ENCODE data around the gene POLRMT. TPM values are rescaled to one million over a fixed set of nuclear protein-coding genes. Genes with fewer than 3 reads are reported as not detected.

Gene POLRMT
- total RNA-seq, 1 experiment from 2014 or later, result 86.9 TPM

DNA sequence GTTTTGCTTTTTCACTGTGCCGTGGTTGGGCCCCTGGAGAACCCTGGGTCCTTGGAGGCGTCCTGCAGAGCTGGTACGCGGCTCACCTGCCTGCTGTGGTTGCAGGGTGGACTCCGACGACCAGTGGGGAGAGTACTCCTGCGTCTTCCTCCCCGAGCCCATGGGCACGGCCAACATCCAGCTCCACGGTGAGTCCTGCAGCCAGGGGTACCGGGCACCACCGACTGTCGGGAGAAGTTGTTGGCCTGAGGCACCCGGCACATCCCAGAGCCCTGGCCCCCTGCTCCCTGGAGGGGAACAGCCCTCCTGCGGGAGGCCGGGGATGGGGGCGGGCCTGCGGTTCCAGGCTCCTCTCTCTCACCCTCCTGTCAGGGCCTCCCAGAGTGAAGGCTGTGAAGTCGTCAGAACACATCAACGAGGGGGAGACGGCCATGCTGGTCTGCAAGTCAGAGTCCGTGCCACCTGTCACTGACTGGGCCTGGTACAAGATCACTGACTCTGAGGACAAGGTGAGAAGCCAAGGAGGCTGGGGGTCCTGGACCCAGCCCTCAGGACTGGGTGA lies 53.0 kb downstream of the POLRMT start:
- no peak for DNase-seq (ENCODE audit: low read depth)

GRCh38 chr19:579842-580155 lies 53.5 kb downstream of the POLRMT start:
- no peak for DNase-seq (ENCODE audit: low read depth)

DNA sequence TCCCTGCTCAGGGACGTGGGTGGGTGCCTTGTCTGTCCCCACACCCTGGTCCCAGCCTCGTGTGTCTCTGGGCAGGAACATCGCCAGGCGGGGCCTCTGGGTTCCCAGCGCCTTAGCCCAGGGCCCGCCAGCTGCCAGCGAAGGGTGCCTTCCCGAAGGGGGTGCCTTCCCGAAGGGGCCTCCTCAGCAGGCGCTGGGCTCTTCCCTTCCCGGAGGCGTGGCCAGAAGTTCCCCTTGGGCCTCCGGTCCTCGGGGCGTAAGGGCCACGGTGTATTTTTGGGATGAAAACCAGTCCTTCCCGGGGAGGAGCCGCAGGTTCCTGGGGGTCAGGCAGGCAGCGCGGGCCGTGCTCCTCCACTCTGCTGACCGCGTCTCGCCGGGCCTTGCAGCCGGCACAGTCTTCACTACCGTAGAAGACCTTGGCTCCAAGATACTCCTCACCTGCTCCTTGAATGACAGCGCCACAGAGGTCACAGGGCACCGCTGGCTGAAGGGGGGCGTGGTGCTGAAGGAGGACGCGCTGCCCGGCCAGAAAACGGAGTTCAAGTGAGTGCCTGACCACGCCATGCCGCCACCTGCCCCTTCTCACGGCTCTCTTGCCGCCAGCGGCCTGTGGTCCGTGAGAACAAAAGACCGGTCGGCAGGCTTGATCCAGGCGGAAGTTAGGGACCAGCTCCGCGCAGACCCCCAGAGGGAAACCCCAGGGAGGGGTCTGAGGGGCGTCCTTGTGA lies 54.1 kb downstream of the POLRMT start:
- DNase-seq (ENCODE audit: low read depth), result no peak

- DNase-seq (ENCODE audit: low read depth), result no peak
Measured at GRCh38 chr19:577439-578392, 55.6 kb downstream of the POLRMT start.

GRCh38 chr19:576768-577438 lies 56.4 kb downstream of the POLRMT start:
- DNase-seq (ENCODE audit: low read depth), result no peak

DNA sequence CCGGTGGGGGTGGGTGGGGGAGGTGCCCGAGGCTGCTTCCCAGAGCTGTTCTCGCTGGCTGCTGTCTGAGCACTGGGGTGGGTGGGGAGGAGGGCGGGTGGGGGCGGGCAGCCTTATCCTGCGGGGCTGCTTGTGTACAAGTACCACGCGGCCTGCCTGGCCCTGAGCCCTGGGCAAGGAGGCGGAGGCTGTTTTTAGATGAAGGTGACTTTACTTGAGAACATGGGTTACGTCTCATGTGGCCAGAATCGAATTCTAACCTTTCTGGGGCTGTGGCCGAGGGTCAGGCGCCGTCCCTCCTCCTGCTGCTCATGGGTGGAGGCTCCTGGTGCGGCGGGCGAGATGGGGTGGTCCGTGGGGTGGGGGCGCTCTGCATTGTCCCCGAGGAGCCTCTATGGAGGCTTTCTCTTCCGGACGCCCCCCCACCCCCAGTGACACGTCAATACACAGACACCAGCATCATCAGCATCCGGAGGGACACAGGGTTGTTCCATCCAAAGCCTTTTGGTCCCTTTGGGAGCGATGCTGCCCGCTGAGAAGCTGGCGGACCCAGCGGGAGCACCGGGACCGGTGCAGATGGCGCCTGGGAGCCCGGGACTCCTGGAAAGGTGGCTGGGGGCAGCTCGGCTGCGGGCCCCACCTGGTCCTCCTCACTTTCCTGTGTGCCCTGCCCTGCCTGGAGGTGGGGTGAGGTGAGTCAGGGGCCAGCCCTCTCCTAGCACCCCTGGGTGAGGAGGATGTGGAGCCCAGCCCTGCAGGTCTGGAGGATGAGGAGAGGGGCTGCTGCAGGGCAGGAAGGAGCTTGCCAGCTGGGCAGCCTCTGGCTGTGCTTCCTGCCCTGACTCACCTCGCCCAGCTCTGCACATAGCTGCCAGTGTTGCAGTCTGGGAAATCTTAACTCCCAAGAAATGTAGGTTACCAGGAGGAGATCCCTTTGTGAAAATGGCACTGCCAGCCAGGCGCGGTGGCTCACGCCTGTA lies 57.5 kb downstream of the POLRMT start:
- peak; percentile 89 for DNase-seq (ENCODE audit: low read depth)

DNA sequence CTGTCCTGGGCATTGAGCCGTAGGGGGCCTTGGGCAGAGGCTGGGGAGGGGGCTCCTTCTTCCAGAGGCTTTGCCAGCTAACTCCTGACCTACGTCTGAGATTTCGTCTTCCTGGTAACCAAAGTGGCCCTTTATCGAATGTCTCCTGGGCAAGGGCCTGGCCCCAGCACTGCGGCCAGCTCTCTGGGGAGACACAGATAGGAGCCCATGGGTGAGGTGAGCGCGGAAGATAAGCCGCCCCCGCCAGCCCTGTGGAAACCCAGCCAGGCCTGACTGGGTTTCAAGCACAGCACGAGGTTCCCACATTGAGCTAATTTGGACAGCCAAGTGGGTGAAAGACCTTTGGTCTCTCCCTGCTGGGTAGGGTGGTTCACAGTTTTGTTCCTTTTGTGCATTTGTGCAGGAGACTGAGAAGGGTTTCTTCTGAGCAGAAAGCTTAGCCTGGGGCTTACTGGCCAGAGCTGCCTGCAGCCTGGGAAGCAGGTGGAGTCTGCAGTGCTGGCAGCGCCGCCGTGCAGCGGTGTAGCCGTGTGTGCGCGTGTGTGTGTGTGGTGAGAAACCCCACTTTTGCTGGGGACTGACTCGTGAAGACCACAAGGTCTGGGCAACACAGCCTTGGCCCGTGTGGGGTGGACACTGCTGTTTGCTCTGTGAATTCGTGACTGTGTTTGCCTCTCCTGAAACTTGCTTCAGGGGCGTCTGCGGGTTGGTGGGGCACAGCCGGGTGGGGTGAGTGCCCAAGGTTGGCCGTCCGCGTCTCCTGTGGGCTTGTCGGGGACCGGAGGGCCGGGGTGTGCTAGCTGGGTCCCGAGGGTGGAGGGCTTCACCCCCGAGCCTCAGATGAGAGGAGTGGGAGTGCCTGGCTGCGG lies 58.4 kb downstream of the POLRMT start:
- DNase-seq (ENCODE audit: low read depth), result no peak

- no peak for DNase-seq (ENCODE audit: low read depth)
Measured at GRCh38 chr19:573519-573825, 59.9 kb downstream of the POLRMT start.

GRCh38 chr19:572743-573518 lies 60.4 kb downstream of the POLRMT start:
- DNase-seq (ENCODE audit: low read depth), result peak; percentile 34

DNA sequence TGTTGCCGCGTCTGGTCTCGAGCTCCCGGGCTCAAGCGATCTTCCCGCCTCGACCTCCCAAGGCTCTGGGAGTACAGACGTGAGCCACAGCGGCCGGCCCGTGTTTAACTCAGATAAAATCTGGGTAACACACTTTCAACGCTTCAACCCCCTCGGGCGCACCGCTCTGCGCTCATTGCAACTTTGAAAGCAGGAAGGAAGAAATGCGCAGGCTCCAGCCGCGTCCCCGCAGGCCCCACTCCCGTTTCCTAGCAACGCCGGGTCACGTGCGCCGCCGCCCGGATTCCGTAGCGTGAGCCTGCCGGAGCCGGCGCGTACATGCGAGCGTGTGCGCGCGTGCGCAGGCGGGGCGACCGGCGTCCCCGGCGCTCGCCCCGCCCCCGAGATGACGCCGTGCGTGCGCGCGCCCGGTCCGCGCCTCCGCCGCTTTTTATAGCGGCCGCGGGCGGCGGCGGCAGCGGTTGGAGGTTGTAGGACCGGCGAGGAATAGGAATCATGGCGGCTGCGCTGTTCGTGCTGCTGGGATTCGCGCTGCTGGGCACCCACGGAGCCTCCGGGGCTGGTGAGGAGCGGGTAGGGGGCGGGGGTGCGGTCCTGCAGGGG lies 61.1 kb downstream of the POLRMT start, which contains the start of gene BSG:
Gene BSG (plus strand): TSS at position 457 of the 603 bp plus-strand sequence. CDS start 39 bp downstream, at position 496.
- DNase-seq (ENCODE audit: low read depth), result peak; percentile 95

DNA sequence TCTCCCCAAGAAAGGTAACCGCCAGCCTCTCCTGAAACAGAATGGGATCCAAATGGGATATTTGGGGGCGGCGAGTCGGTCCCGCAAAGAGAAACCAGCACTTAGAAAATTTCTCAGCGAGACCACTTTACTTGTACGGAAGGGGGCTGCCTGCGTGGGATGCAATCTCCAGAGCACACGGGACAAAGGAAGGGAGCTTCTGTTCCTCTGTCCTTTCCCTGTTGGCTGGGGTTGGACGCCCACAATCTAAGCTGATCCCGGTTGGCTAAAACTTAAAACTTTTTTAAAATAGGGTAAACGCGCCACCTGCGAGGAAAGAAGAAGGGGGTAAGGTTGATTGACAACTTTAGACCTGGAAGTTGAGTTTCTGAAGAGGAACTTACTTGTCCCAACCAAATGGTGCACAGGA lies 61.8 kb downstream of the POLRMT start:
- DNase-seq (ENCODE audit: low read depth), result peak; percentile 40

GRCh38 chr19:570937-571565 lies 62.3 kb downstream of the POLRMT start:
- DNase-seq (ENCODE audit: low read depth), result no peak

DNA sequence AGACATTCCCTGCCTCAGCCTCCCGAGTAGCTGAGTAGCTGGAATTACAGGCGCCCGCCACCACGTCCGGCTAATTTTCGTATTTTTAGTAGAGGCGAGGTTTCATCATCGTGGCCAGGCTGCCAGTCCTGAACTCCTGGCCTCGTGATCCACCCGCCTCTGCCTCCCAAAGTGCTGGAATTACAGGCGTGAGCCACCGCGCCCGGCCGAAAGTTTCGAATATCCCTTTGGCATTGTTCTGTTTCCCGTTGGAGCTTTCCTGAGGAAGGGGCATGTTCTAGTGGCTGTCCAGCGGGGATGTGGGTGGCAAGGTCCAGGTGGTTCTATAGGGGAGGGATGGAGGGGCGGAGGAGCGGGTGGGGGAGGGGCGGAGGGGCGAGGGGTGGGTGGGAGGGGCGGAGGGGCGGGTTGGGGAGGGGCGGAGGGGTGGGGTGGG lies 63.1 kb downstream of the POLRMT start:
- no peak for DNase-seq (ENCODE audit: low read depth)

GRCh38 chr19:567296-567900 lies 65.9 kb downstream of the POLRMT start:
- no peak for DNase-seq (ENCODE audit: low read depth)

All from HT1080 (cell line).